Colonic mucosa (tissue), 4 donors: Measurements from ENCODE around the gene DOCK10. TPM values are rescaled to one million over a fixed set of nuclear protein-coding genes. Genes with fewer than 3 reads are reported as not detected.

Experiments used
- DNase-seq: peaks from one replicate; pipeline ENCODE4 v3.0.0-alpha.2; 2020
- H3K27ac ChIP-seq: fragments of 200-600 bp; one replicate; pipeline ENCODE4 v1.8.0; 2021
- H3K27me3 ChIP-seq: fragments of 200-600 bp; one replicate; pipeline ENCODE4 v1.8.0; 2021
- H3K36me3 ChIP-seq: fragments of 200-600 bp; one replicate; pipeline ENCODE4 v1.8.0; 2021
- H3K4me1 ChIP-seq: fragments of 200-600 bp; one replicate; pipeline ENCODE4 v1.8.0; 2021; ENCODE audit warnings: mild to moderate bottlenecking
- H3K4me3 ChIP-seq: fragments of 200-600 bp; one replicate; pipeline ENCODE4 v1.8.0; 2021
- H3K9ac ChIP-seq, 2 donors: one replicate each; pipeline ENCODE4 v1.7.0; 2013; ENCODE audit warnings: control low read depth in 2 of 2, low read depth in 2 of 2, low read length in 2 of 2
- H3K9me3 ChIP-seq: fragments of 200-600 bp; one replicate; pipeline ENCODE4 v1.8.0; 2021
- CTCF ChIP-seq: fragments of 200-600 bp; IDR thresholded peaks from one replicate; pipeline ENCODE4 v1.8.0; 2022; ENCODE audit warnings: antibody characterized with exemption, mild to moderate bottlenecking
- intact Hi-C: fragments of 100-400 bp; cut with DNase I; formaldehyde crosslinking; loops from one replicate; pipeline ENCODE4 v1.14.1; 2022
- total RNA-seq, 2 donors: library from RNA; stranded (reverse); fragmentation: NEBNext Ultra II Directional in 1 of 2; extraction: Animal tissue kit (Norgen Biotek cat#: 25700) in 1 of 2; gene quantifications; one replicate each; pipeline ENCODE4 v1.2.1, GENCODE V29; 2021
- donor health status: healthy.
- donor health status: DM: no; HTN: no; CAD: no.
- donor health status: DM: no; HTN: no; CAD: no.

Gene DOCK10
- total RNA-seq, 2 donors from 2014 or later = 13.5 to 17.4 TPM

DNA sequence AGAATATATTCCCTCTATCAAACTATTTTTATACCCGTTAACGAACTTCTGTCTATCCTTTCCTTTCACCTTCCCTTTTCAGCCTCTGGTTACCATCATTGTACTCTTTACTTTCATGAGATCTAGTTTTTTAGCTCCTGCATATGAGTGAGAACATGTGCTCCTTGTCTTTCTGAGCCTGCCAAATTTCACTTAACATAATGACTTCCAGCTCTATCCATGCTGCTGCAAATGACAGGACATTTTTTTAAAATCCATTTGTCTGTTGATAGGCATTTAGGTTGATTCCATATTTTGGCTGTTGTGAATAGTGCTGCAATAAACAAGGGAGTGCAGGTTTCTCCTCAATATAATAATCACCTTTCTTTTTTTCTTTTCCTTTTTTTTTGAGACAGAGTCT lies 317.9 kb downstream of the DOCK10 start:
- no peak for TF ChIP-seq CTCF
- Histone ChIP-seq H3K9ac (no peak overlapping the region), H3K36me3 (no peaks in the 10 kb centered on the region), H3K4me3 (no peak overlapping the region), H3K27me3 (no peaks in the 10 kb centered on the region), H3K9me3 (no peaks in the 10 kb centered on the region), H3K27ac (no peak overlapping the region), H3K4me1 (no peaks in the 10 kb centered on the region)
- intact Hi-C loops = no loop called here
- no peak for DNase-seq

DNA sequence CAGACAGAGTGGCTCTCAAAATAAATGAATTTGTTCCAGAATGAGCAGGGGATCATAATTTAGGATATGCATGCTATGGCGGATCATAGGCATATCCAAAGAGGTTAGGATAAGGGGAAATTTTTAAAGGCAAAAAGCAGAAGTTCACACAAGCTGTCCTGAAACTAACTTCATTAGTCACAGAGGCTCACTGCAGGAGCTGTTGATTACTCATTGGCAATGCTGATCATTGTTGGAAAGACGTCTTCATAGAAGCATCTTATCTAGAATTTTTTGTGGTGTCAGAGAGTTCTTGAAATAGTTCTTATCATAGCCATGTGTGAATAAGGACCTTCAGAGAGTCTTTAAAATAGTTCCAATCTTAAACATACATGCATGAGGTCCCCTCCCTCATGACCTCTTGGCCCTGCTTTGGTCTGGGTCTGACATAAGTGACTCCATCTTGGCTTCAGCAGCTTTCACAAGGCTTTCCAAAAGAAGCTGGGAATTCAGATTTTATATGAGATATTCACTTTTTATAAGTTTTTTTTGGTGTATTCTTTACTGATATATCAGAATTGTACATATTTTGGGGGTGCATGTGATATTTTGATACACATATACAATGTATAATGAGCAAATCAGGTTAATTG lies 318.6 kb downstream of the DOCK10 start:
- Histone ChIP-seq H3K36me3 (no peaks in the 10 kb centered on the region), H3K4me3 (no peak overlapping the region), H3K27ac (no peak overlapping the region), H3K9me3 (no peaks in the 10 kb centered on the region), H3K27me3 (no peaks in the 10 kb centered on the region), H3K9ac (no peak overlapping the region), H3K4me1 (no peaks in the 10 kb centered on the region)
- no peak for TF ChIP-seq CTCF
- intact Hi-C loops = no loop called here
- DNase-seq = no peak

DNA sequence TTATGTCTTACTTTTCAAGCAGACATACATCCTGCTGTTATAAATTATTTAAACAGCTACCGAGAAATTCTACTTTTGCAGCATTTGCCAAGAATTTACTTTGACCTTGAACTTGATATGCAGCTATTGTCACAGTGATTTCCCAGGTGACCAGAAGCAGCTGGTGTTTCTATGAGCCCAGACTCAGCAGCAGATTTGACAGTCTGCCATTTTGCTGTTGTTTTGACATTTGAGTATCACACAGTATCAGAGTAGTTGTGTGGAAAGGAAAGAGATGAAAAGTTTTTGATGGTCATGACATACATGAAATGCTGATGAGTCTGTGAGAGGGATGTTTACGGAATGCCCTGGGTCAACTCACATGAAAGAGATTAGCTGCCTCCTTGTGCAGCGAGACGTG lies 319.5 kb downstream of the DOCK10 start:
- Histone ChIP-seq H3K9ac (no peak overlapping the region), H3K4me1 (no peaks in the 10 kb centered on the region), H3K36me3 (no peaks in the 10 kb centered on the region), H3K27me3 (no peaks in the 10 kb centered on the region), H3K27ac (no peak overlapping the region), H3K9me3 (no peaks in the 10 kb centered on the region), H3K4me3 (no peak overlapping the region)
- no peak for DNase-seq
- TF ChIP-seq CTCF = no peak
- intact Hi-C loops = no loop called here

GRCh38 chr2:224722250-224722649 lies 320.0 kb downstream of the DOCK10 start:
- Histone ChIP-seq H3K27me3 (no peaks in the 10 kb centered on the region), H3K9me3 (no peaks in the 10 kb centered on the region), H3K27ac (no peak overlapping the region), H3K36me3 (no peaks in the 10 kb centered on the region), H3K4me1 (no peaks in the 10 kb centered on the region), H3K4me3 (no peak overlapping the region), H3K9ac (no peak overlapping the region)
- intact Hi-C loops = no loop called here
- no peak for TF ChIP-seq CTCF
- no peak for DNase-seq

- Histone ChIP-seq H3K36me3 (no peaks in the 10 kb centered on the region), H3K9ac (no peak overlapping the region), H3K9me3 (no peaks in the 10 kb centered on the region), H3K27me3 (no peaks in the 10 kb centered on the region), H3K27ac (no peak overlapping the region), H3K4me1 (no peaks in the 10 kb centered on the region), H3K4me3 (no peak overlapping the region)
- intact Hi-C loops = no loop called here
- no peak for TF ChIP-seq CTCF
- no peak for DNase-seq
Measured at GRCh38 chr2:224716921-224717320, 325.3 kb downstream of the DOCK10 start.
